Hepatic stellate cell (primary cell): ENCODE results near the gene EPB41L1.

Experiments
- DNase-seq: peaks from one replicate; pipeline ENCODE4 v3.0.0; 2011; ENCODE audit warnings: low spot score

The EPB41L1 gene

DNA sequence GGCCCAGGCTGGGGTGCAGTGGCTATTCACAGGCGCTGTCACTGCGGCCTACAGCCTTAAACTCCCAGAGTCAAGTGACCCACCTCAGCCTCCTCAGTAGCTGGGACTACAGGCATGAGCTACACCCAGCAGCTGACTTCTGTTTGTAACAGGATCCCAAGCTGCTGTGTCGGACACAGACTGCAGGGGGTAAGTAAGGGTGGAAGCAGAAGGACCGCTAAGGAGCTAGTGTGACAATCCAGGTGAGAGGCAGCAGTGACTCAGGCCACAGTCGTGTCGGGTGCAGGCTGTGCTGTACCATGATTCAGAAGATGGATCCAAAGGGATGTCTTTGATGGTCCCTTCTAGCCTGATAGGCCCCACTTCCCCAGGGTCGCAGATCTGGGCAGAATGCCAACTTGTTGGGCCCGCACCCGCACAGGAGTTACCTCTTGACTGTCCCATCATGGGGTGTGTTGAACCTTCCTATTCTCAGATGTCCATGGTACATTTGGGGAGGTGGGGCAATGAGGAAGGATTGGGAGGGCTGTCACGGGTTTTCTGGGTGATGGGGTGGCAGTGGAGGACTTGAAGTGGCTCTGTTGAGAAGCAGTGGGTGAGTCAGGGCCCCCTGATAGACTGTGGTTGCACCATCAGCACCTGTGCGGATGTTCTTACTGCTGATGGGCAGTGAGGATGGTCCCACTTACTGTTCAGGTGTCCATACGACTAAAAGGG lies 107.0 kb downstream of the EPB41L1 start:
- DNase-seq: no peak

- DNase-seq: no peak
These were observed 107.9 kb downstream of the EPB41L1 start for GRCh38 chr20:36262440-36262839.

DNA sequence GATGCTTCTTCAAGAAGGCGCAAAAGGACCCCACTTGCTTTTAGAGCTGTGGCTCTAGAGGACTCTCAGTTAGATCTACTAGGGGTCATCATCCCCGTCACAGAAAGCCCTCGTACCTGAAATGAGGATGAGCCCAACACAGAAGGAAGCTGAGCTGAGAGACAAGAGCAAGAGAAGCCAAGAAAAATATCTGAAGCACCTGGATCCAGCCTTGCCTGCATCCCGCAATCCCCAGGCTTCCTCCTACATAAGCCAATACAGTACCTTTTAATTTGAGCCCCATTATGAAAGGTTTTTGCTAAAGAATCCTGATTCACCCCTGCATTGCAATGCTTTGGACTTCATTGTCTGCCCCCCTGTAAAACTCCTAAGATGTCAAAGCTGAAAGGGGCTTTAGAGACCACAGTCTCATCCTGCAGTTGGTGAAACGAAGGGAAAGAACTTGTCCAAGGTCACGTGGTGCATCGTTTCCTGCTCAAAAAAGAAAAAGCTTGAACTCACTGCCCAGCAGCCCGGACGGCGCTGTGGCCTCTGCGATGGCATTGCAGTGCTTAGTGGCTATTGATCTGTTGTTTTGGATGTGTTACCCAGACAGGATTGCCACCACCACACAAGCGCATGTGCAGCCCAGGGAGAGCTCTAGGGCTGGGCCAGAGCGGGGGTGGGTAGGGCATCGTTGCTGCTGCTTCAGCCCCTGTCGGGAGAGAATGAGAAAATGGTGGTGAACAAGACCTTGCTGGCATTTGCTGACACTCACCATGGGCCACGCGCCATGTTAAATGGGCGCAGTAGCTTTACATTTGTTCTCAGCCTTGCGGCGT lies 110.1 kb downstream of the EPB41L1 start:
- DNase-seq: no peak

- no peak for DNase-seq
These were observed 111.6 kb downstream of the EPB41L1 start for GRCh38 chr20:36266189-36266588.

GRCh38 chr20:36267605-36268381 lies 113.3 kb downstream of the EPB41L1 start:
- DNase-seq: no peak

DNA sequence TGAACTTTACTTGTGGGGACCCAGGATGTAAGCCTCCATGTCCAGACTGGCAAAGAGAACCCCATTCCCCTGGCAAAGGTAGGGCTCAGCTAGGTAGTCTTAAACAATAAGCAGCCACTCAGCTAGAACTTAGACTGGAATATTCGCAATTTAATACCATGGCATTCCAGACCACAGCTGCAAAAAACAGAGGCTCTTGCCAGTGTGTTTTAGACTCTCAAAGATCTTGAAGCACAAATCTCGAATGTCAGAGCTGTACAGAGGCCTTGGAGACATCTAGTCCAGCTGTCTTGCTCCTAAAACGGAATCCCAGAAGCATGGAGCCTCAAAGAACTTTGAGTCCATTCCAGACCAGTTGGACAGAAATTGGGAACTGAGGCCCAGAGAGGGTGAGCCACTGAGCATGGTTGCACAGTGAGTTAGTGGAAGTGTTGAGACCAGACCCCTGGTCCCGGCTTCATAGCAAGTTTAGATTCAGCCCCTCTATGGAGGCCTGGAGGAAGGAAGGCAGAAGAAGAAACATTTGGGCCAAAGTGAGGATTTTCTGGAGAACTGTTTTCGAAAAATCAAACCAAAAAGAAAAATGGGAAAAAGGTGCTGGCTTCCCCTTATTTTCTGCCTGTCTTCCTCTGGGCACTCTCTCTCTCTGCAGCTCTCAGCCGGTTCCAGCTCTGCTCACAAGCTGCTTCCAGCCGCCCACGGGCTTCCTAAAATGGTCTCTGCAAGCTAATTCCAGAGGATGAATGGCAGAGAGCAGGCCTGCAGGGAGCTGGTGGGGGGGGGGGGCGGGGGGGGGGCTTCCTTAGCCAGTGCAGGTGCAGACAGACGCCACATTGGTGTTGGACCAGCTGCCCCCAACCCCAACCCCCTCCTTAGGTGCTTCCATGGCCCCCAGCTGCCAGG lies 114.2 kb downstream of the EPB41L1 start:
- no peak for DNase-seq

DNA sequence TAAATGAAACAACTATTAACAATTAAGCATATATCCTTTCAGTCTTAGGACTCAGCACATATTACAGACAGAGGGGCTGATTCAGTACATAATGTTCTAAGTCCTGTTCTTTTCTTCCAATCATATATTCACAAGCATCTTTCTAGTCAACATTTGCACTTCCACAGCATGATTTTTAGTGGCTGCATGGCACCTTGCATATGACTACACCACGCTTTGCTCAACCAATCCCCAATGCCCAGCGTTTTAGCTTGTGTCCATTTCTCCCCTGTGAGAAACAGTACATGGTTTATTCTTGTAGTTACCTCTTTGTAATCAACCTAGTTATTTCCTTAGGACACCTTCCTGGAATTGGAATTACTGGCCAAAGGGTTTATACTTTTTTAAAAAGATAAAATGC lies 115.0 kb downstream of the EPB41L1 start:
- no peak for DNase-seq

- DNase-seq: no peak
These were observed 116.5 kb downstream of the EPB41L1 start for GRCh38 chr20:36270744-36271638.

DNA sequence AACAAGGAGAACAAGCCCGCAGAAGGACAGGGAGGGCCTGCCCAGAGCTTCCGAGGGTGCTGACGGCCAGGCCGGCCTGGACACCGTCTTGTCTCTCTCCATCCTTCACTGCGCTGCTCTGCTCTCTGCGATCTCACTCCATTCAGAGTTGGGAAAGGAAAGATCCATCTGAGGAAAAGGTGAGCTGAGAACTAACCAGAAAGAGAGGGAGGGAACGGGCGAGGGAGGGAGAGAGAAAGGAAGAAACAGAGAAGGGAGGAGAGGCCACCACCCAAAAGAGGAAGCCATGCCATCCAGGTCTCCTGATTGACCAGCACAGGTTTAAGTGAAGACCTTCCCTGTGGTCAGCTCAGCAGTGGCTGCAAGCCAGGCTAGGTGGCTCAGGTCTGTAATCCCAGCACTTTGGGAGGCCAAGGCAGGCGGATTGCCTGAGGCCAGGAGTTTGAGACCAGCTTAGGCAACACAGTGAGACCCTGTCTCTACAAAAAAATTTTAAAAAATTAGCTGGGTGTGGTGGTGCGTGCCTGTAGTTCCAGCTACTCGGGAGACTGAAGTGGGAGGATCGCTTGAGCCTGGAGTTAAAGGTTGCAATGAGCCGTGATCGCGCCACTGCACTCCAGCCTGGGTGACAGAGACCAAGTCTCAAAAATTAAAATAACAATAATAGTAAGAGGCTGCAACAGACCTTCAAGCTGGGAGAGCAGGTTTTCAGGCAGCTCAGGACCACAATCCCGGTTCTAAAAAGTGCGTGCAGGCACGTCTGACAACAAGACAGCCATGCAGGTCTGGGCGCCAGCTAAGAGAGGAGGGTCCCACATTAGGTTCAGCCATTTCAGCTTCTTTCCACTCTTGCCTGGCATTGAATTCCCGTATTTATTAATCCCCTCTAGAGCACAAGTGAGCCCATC lies 117.4 kb downstream of the EPB41L1 start:
- DNase-seq: no peak

- DNase-seq: no peak
These were observed 118.1 kb downstream of the EPB41L1 start for GRCh38 chr20:36272547-36273220.

DNA sequence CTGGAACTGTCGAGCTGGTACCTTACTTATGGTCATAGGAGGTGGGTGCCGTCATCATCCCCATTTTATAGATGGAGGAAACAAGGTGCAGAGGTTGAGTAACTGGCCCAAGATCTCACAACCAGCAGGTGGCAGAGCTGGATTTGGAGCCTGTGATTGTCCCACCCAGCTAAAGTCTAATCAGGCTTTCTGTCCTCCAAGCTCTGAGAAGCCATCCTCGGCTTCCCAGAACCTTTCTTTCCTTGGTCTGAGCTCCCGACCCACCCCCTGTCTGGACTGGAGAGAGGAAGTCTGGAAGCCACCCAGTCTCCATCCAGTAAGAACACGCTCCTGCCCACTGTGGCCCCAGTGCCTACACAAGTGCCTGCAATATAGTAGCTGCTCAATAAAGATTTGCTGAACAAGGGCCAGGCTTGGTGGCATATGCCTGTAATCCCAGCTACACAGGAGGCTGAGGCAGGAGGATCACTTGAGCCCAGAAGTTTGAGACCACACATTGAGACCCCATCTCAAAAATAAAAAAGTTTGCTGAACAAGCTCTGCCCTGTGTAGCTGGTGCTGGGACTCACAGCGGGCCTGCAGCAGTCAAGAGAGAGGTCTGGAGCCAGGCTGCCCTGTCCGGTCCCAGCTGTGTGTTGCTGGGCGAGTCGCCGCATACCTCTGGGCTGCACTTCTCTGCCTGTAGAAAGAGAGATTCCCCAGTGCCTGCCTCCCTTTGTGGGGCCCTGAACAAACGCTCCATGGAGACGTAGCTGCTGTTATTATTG lies 119.1 kb downstream of the EPB41L1 start:
- DNase-seq: peak; percentile 37

DNA sequence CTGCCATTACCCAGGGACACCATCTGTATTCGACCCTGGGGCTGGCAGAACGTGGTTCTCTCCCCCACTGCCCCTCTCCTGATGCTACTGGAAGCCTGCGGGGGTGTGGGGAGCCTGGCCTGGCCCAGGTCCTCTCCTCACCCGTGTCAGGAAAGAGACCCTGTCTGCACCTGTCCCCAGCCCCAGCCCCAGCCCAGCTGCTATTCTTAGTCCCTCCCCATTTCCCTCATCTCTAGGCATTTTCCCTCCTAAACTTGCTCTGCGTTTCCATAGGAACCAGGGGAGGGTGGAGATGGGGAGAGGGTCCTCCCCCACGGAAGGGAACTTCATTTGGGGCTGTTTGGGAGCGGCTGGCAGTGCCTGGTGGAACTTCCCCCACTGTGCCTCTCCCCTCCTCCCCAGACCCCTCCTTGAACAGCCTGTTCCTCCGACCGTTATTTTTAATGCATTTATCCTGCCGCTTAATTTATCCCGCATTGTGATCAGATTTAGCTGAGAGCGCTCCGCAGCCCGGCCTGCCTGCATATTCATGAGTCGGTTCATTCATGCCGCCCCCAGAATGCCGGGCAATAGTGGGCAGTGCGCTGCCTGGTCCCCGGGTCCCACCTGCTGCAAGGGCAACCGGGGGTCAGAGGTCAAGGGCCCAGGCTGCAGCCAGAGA lies 119.8 kb downstream of the EPB41L1 start:
- no peak for DNase-seq

- DNase-seq: no peak
These were observed 120.5 kb downstream of the EPB41L1 start for GRCh38 chr20:36275011-36275410.

- no peak for DNase-seq
These were observed 121.1 kb downstream of the EPB41L1 start for GRCh38 chr20:36275441-36276189.

- no peak for DNase-seq
These were observed 123.0 kb downstream of the EPB41L1 start for GRCh38 chr20:36277546-36277945.

- DNase-seq: no peak
These were observed 124.8 kb downstream of the EPB41L1 start for GRCh38 chr20:36279362-36279761.

GRCh38 chr20:36279776-36280175 lies 125.2 kb downstream of the EPB41L1 start:
- DNase-seq: no peak
